Uterus (tissue), 4 donors: ENCODE measurements around the gene EDN2. TPM values are rescaled to one million over a fixed set of nuclear protein-coding genes. Genes with fewer than 3 reads are reported as not detected.
A peak's percentile ranks its signal among the peaks of the same experiment; 100 is the strongest.

Experiments
- DNase-seq, 2 donors: peaks; one replicate each; pipeline ENCODE4 v3.0.0-alpha.2; 2019 to 2020
- H3K27ac ChIP-seq, 2 donors: fragments of 200-600 bp; sonication (generic); 1 replicate in 1 of 2; 2 replicates in 1 of 2; pipeline ENCODE4 v1.5.1; 2016 to 2018
- H3K27me3 ChIP-seq, 2 donors: fragments of 200-600 bp; sonication (generic); one replicate each; pipeline ENCODE4 v1.5.1; 2018 to 2019; ENCODE audit warnings: control low read depth in 1 of 2
- H3K36me3 ChIP-seq, 2 donors: fragments of 200-600 bp; sonication (generic); one replicate each; pipeline ENCODE4 v1.5.1; 2019; ENCODE audit warnings: control low read depth in 1 of 2
- H3K4me1 ChIP-seq, 2 donors: fragments of 200-600 bp; sonication (generic); one replicate each; pipeline ENCODE4 v1.5.1; 2018 to 2019; ENCODE audit warnings: control low read depth in 1 of 2
- H3K4me3 ChIP-seq, 2 donors: fragments of 200-600 bp; sonication (generic); 1 replicate in 1 of 2; 2 replicates in 1 of 2; pipeline ENCODE4 v1.5.1; 2018 to 2019; ENCODE audit warnings: mild to moderate bottlenecking in 1 of 2
- H3K9me3 ChIP-seq, 2 donors: fragments of 200-600 bp; sonication (generic); one replicate each; pipeline ENCODE4 v1.5.1; 2019; ENCODE audit warnings: control low read depth in 1 of 2
- POLR2A ChIP-seq, 2 donors: fragments of 450-650 bp; IDR thresholded peaks; one replicate each; pipeline ENCODE4 v1.6.1; 2016; ENCODE audit warnings: antibody characterized with exemption in 2 of 2, mild to moderate bottlenecking in 1 of 2, moderate library complexity in 1 of 2
- intact Hi-C: fragments of 100-400 bp; cut with DNase I; formaldehyde crosslinking; loops from one replicate; pipeline ENCODE4 v1.15.1; 2023; ENCODE audit warnings: low total_unique reads
- total RNA-seq, 4 donors: library from RNA; depleted of rRNA in 3 of 4; stranded (reverse); fragments of >200 nt in 3 of 4; gene quantifications; one replicate each; pipeline versions ENCODE4 v1.1.0 to v1.2.4, GENCODE V29; 2014 to 2023
- TF ChIP-seq, protein P1 (sequence below), 4 experiments: fragments of 200-600 bp in 2 of 4; fragments of 450-650 bp in 2 of 4; sonication (generic) in 2 of 4; IDR thresholded peaks; one replicate each; pipeline ENCODE4 v1.5.1; 2016 to 2019; ENCODE audit warnings: antibody characterized with exemption in 4 of 4, mild to moderate bottlenecking in 2 of 4, moderate library complexity in 1 of 4
- donor health status: DM: yes; HTN: yes; CAD: no.

Gene EDN2
- total RNA-seq, 4 donors from 2014 or later = 1.6 to 3.7 TPM; not detected in 2

DNA sequence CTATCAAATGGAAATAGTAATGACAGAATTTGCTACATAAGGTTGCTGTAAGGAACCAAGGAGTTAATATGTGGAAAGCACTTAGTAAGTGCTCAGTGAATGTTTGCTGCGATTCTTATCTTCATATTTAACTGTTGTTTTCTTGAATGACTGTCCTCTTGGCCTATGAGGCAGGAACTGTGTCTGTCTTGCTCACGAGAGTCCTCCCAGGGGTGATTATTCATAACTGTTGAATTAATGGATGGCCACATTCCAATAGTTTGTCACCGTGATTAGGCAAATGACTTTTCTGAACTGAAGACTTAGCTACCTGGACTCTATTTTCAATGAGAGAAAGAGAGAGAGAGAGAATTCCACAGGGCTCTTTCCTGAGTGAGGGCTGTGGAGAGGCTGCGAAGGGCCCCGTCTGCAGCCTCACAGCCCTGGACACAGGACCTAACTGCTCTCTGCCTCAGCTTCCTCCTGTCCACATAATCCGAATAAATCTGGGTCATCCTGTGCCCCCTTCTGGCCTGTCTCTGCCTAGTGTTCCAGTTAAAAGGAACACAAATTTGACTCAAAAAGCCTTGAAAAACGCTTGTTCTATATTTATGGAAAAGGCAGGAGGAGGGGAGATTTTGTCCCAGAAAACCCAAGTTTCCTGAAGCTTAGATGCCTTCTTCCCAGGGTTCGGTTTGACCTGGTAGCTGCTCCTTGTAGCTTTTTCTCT is 8.5 kb downstream of the EDN2 start:
- H3K4me3 ChIP-seq = no peak overlapping the region
- H3K27me3 ChIP-seq = no peaks in the 10 kb centered on the region
- H3K9me3 ChIP-seq = no peaks in the 10 kb centered on the region
- peak overlapping the region; percentile 75 to 79 for H3K27ac ChIP-seq
- intact Hi-C loops = no loop called here
- peaks cover 19 to 26% of the 10 kb centered on the region in 2 donors for H3K4me1 ChIP-seq
- peak in 1 of 2 donors; percentile 16 for DNase-seq
- no peaks in the 10 kb centered on the region for H3K36me3 ChIP-seq
- TF ChIP-seq, protein P1, sequence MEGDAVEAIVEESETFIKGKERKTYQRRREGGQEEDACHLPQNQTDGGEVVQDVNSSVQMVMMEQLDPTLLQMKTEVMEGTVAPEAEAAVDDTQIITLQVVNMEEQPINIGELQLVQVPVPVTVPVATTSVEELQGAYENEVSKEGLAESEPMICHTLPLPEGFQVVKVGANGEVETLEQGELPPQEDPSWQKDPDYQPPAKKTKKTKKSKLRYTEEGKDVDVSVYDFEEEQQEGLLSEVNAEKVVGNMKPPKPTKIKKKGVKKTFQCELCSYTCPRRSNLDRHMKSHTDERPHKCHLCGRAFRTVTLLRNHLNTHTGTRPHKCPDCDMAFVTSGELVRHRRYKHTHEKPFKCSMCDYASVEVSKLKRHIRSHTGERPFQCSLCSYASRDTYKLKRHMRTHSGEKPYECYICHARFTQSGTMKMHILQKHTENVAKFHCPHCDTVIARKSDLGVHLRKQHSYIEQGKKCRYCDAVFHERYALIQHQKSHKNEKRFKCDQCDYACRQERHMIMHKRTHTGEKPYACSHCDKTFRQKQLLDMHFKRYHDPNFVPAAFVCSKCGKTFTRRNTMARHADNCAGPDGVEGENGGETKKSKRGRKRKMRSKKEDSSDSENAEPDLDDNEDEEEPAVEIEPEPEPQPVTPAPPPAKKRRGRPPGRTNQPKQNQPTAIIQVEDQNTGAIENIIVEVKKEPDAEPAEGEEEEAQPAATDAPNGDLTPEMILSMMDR (IDR thresholded peaks at IDR 0.05) = no peak
- no peak for TF ChIP-seq POLR2A (IDR thresholded peaks at IDR 0.05)

GRCh38 chr1:41475346-41475745 is 9.1 kb downstream of the EDN2 start:
- Histone ChIP-seq H3K27me3 (no peaks in the 10 kb centered on the region), H3K9me3 (no peaks in the 10 kb centered on the region), H3K27ac (peak overlapping the region; percentile 75 to 79), H3K4me1 (peaks cover 19 to 26% of the 10 kb centered on the region in 2 donors), H3K4me3 (no peak overlapping the region), H3K36me3 (no peaks in the 10 kb centered on the region)
- no peak for DNase-seq
- intact Hi-C loops = no loop called here
- TF ChIP-seq POLR2A (IDR thresholded peaks at IDR 0.05) = no peak
- TF ChIP-seq, protein P1 (IDR thresholded peaks at IDR 0.05) = no peak

- Histone ChIP-seq H3K4me1 (peaks cover 19 to 26% of the 10 kb centered on the region in 2 donors), H3K36me3 (no peaks in the 10 kb centered on the region), H3K27ac (peak overlapping the region; percentile 75 to 79), H3K27me3 (no peaks in the 10 kb centered on the region), H3K4me3 (no peak overlapping the region), H3K9me3 (no peaks in the 10 kb centered on the region)
- intact Hi-C loops = no loop called here
- peak; percentile 59 to 73 for DNase-seq
- no peak for TF ChIP-seq POLR2A (IDR thresholded peaks at IDR 0.05)
- TF ChIP-seq, protein P1 (IDR thresholded peaks at IDR 0.05) = no peak
Measured at GRCh38 chr1:41474490-41475271, 9.8 kb downstream of the EDN2 start.

DNA sequence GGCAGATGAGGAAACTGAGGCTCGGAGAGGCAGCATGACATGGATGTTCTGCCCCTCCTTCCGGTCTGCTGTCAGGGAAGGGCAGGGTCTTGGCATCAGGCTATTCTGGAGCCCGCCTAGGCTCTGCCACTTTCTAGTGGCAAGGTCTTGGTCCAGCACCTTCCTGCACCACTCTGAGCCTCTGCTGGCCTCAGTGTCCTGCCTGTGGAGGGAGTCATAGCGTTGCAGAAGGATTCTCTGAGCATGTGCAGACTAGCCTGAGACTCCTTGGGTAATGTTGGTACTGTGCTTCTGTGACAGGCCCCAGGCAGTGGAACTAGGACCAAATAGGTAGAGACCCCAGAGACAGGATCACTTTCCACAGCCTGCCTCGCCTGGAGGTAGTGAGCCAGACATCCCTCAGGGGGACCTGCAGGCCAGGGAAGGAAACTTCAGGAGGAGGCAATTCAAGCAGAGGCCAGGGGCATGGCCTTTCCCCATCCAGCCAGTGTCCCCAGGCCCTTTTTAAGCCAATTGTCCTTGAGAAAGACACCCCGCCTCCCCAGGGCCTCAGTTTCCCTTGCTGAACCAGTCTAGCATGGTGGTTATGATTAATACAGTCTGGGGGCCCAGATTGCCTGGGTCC is 10.6 kb downstream of the EDN2 start:
- no peak for DNase-seq
- Histone ChIP-seq H3K27me3 (no peaks in the 10 kb centered on the region), H3K4me1 (peaks cover 19 to 26% of the 10 kb centered on the region in 2 donors), H3K9me3 (no peaks in the 10 kb centered on the region), H3K27ac (peak overlapping the region; percentile 75 to 79), H3K36me3 (no peaks in the 10 kb centered on the region), H3K4me3 (no peak overlapping the region)
- TF ChIP-seq, protein P1 (IDR thresholded peaks at IDR 0.05) = no peak
- TF ChIP-seq POLR2A (IDR thresholded peaks at IDR 0.05) = no peak
- intact Hi-C loops = no loop called here
